NCI-H128 (cell line): Measurements from ENCODE around the gene ATP2C2.
"Not testable (repeated sequence)": the region's sequence is repeated elsewhere in the genome, so short reads cannot be mapped to it uniquely, and the experiment has no call there.

ENCODE experiments used
- DNase-seq: peaks from one replicate; lab custom pipeline; 2025; ENCODE audit not compliant: unreplicated experiment; lab: John Stamatoyannopoulos, UW

Gene ATP2C2

DNA sequence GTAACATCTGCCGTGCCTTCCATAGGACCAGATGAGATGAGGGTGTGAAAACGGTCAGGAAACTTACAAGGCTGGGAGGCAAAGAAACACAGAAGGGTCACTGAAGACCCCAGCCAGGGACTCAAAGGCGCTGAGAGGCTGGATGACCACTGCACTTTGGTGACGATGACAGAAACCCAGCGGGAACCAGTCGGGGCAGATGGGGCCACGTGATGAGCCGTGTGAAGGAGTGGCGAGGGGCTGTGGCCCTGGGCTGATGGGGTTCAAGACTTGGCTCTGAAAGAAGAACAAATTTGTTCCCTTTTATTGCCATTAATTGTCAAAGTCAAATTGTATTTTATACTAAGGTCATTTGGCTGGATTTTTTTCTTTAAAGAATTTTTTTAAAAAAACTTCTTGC is 28.6 kb upstream of the ATP2C2 start:
- no peak for DNase-seq

DNA sequence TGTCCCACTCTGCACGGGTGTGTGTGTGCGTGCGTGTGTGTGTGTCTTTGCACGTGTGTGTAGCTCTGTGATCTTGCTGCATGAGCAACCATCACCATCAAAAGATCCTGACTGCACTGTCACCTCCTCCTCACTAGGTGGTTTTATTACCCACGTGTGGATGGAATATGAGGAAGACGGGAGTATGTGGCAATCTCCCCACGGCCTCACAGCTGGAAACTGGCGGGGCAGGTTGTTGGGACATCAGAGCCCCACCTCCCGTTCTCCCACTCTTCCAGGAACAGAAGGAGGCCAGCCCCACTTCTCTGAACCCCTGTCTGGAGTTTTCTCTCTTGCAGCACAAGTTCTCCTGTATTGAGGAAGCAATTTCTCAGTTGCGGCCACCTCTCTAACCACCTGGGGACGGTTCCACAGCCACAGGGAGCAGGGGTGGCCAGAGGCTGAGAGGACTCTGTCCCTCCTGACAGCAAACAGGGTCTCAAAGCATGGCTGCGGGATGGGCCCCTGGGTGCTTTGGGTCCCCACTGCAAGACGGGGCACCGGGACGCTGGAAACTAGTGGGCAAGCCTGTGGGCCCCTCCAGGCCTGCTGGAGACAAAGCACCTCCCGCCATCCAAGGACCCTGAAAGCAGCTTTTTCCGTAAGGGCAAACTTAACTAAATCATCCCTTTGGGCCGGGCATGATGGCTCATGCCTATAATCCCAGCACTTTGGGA is 27.9 kb upstream of the ATP2C2 start:
- DNase-seq = no peak

DNA sequence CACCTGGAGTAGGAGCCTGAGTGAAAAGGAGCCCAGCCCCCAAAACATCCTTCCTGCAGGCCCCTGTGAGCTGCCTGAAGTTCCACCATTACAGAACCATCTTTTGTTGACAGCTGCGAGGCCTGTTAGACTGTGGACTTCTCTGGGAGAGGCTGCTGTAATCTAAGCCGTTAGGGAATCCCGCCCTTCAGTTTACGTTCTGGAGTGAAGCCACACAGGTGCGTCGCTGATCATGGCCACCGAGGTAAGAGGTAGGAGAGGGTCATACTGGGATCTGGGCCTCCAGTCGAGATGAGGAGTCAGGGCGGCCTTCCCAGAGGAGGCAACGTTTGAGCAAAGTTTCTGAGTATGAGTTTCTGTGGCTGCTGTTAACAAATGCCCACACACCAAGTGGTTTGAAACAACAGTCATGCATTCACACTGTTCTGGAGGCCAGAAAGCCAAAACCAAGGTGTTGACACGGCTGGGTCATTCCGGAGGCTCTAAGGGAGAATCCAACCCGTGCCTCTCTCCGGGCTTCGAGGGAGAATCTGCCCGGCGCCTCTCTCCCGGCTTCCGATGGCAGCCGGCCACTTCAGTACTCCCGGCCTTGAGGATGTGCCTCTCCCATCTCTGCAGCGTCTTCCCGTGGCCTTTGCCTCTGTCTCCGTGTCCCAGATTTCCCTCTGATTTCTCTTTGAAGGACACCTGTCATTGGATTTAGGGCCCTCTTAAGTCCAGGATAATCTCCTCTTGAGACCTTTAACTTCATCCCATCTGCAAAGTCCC is 26.6 kb upstream of the ATP2C2 start:
- no peak for DNase-seq

DNA sequence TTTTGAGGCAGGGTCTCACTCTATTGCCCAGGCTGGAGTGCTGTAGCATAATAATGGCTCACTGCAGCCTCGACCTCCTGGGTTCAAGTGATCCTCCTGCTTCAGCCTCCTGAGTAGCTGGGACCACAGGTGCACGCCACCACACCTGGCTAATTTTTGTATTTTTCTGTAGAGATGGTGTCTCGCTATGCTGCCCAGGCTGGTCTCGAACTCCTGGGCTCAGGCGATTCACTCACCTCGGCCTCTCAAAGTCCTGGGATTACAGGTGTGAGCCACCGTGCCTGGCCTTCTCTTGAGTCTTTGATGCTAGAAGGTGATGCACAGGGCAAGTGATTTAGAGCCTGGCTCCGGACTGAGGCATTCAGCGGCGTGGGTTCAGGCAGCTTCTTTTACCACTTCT is 24.5 kb upstream of the ATP2C2 start:
- DNase-seq = not testable (repeated sequence)

DNA sequence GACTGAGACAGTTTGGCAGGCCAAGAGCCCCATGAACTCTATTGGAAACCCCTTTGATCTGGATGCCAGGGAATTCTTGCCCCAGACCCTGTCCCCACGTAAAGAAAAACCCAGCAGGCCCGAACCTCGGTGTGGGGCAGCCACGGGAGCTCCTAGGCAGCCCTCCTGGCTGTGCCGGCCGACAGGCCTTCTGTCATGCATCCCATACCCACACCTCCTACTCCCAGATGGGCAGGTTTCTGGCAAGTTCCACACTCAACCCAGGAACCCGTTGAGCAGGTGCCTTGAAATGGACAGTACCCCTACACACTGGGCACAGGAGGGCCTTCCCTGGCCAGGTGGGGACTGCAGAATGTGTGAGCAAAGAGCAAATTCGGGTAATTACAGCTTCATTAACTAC is 23.6 kb upstream of the ATP2C2 start:
- no peak for DNase-seq

DNA sequence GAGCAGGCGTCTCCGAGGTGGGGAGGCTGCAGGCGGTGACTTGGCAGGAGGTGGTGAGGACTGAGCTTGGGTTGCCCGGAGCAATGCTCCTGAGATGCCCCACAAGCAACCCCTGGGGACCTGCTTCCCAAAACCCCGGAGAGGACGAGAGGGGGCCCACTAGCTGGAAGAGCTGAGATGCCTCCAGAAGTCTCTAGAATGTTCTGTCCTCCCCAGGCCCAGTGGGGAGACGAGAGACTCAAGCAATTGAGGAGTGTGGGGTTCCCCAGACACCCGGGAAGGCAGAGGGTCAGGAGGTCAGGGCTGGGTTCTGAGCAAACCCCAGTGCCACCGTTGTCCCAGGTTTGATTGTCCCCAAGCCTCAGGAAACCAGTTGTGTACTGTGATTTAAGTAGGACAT is 21.2 kb upstream of the ATP2C2 start:
- DNase-seq = no peak

DNA sequence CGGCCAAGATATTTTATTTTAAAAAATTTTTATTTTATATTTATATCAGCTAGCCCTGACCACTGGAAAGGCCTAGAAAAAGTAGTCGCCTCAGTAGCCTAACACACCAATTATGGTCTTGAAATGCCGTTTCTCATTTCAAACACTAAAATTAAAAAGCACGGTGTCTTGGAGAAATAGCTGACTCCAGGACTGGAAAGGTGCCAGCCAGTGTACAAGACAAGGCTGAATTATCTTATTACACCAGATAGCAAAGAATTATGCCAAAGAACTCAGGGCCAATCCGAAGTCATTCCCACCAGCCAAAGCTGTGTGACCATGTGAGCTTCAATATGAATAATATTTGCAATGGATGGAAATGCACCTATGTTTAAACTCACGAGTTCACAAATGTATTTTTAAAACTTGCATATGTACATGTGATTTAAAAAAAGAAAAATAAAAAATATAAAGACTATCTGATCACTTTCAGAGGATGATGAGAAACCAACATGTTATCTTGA is 19.9 kb upstream of the ATP2C2 start:
- no peak for DNase-seq

DNA sequence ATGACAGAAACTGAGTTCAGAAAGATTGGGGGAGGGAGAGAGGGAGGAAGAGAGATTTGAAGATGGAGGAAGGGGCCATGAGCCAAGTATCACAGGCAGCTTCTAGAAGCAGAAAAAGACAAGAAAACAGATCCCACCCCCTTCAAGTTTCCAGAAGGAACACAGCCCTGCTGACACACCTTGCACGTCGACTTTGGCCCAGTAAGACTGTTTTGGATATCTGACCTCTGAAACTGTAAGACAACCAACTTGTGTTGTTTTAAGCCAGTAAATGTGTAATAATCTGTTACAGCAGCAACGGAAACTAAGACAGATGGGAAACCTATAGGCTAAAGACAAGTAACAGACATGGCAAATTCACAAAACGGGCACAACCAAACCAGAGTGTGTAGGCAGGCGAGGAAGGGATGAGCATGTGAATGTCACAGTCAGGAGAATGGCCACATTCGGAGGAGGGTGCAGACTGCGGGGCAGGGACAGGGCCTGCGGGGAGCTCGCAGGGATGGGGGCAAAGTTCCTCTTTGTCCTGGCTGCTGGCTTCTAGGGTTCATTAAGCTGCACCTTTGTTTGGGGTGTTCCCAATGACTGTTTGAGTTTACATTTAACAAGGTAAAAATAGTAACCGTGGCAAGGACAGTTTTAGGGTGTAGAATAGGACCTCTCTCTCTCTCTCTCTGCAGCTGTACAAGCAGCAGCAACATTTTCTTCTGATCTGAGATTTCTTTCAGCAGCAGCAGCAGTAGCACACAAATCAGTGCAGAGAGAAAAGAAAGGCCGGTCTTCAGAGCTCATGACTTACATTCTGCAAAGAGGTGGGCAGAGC is 18.3 kb upstream of the ATP2C2 start:
- no peak for DNase-seq

DNA sequence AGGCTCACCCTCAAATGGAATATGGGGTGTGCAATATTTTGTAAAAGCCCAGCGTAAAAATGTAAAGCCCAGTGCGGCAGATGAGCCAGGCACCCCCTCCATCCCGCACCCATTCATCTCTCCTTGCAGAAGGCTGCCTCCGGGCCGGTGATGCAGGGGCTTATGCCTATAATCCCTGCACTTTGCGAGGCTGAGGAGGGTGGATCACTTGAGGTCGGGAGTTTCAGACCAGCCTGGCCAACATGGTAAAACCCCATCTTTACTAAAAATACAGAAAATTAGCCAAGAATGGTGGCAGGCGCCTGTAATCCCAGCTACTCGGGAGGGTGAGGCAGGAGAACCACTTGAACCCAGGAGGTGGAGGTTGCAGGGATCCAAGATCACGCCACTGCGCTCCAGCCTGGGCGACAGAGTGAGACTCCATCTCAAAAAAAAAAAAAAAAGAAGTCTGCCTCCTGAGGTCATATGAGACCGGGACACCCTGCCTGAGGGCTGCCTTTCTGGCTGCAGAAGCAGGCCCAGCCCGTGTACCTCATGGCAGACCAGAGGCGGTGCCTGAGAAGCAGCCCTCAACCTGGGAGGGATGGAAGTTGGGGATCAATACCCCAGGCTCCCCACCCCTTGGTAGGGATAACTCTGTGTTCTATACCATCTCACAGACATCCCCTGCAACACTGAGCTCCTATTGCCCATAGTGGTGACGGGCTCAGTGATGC is 17.5 kb upstream of the ATP2C2 start:
- DNase-seq = no peak

DNA sequence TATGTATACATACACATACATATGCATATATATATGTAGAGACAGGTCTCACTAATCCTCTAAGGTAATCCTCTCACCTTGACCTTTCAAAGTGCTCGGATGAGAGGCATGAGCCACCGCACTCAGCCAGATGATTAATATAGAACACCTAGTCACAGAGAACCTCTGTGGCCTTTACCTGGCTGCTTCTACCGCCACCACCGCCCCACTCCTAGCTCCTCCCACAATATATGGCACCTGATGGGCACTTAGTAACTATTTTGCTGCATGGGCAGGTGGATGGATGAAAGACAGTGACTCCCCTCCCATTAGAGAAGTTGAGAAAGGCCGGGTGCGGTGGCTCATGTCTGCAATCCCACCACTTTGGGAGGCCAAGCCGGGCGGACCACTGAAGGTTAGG is 16.7 kb upstream of the ATP2C2 start:
- DNase-seq = no peak

DNA sequence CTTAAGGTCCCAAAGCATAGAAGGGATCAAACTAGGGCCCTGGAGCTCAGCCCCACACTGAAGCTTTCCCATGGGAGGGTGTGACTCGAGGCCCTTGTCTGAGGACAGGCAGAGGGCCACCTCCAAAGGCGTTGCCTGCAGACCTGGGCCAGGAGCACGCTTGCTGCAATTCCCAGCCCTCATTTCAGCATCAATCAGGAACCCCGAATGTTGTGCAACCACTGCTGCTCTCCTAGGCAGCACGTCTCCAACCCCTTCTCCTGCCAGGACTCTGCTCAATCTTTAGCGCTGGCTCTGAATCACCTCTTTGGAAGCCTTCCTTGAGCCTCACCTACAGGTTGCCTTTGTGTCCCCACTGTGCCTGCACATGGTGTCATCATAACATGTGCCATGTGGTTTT is 14.0 kb upstream of the ATP2C2 start:
- DNase-seq = no peak

DNA sequence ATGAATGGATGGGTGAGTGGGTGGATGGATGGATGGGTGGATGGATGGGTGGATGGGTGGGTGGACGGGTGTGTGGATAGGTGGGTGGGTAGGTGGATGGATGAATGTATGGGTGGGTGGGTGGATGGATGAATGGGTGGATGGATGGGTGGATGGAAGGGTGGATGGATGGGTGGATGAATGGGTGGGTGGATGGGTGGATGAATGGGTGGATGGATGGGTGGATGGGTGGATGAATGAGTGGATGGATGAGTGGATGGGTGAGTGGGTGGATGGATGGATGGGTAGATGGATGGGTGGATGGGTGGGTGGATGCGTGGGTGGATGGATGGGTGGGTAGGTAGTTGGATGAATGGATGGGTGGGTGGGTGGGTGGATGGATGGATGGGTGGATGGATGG is 13.2 kb upstream of the ATP2C2 start:
- DNase-seq = no peak

DNA sequence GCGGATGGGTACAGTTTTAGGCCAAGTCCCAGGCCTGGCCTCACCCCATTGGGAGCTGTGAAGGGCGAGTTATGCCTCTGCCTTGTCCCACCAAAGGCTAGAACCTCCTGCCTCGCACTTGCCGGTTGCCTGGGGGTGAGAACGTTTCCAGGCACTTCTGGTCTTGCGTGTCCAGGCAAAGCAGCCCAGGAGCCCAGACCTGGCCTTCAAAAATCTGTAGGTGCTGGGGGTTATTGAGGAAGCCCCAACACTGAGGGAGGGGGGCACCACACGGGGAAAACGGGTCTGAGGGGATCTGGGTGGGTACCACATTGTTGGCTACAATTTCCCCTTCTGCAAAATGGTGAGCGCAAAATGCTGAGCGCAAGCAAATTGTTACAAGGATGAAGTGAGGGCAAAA is 12.2 kb upstream of the ATP2C2 start:
- no peak for DNase-seq

DNA sequence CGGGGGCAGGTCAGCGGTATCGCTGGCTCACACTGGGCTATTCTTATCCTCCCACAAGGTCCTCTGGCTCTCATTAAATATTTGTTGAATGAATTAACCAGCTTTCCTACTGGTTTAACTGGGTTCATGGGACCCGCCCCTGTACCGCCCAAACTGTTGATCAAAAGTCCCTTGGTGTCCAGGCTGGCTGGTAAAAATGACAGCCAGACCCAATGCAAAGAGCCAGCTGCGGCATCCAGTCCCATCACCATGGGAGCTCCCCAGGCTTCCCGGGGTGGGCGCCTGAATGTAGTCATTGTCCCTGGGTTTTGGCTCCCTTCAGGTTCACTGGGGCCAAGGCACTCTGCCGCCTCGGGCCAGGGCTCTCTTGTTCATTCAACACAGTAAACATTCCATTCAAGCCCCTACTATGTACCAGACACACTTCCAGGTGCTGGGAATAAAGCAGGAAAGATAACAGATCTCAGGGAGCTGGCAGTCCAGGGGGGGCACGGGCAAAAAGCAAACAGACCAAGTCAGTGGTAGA is 11.7 kb upstream of the ATP2C2 start:
- no peak for DNase-seq

DNA sequence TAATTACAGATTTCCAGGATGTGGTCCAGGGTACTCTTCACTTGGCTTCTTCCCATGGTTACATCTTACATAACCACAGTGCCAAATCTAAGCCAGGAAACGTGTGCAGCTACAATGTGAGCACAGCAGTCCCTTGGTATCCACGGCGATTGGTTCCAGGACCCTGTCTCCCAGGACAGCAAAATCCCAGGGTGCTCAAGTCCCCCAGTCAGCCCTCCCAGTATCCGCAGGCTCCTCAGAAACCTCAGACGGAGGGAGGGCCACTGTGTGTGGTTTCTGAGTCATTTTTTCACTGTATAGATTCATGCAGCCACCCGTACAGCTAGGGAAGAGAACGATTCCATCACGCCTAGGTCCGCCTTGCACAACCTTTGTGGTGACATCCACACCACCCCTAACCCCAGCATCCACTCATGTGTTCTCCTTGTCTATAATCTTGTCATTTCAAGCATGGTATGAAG is 11.1 kb upstream of the ATP2C2 start:
- DNase-seq = no peak

DNA sequence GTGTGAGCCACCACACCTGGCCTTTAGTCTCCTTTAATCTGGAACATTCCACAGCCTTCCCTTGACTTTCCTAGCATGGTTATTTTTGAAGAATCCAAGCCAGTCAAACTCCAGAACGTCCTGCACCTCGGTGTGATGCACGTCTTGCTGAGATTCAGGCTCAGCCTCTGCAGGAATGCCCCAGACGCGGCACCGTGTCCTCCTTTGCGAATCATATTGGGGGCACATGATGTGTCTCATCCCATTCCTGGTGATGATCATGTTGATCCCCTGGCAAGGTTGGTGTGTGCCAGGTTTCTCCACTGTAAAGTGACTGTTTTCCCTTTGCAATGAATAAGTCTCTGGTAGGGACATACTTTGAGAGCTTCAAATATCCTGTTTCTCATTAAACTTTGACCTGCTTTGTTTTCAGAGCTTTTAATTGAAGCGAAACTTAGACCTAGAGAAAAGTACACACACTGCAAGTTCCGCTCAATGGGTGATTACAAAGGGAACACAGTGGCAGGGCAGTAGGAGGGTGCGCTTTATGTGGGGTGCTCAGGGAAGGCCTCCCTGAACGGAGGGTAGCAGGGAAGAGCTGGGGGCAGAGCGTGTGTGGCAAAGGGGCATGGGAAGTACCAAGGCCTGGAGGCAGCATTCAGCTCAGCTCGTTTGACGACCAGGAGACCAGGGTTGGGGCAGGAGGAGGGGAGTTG is 9.6 kb upstream of the ATP2C2 start:
- DNase-seq = no peak

DNA sequence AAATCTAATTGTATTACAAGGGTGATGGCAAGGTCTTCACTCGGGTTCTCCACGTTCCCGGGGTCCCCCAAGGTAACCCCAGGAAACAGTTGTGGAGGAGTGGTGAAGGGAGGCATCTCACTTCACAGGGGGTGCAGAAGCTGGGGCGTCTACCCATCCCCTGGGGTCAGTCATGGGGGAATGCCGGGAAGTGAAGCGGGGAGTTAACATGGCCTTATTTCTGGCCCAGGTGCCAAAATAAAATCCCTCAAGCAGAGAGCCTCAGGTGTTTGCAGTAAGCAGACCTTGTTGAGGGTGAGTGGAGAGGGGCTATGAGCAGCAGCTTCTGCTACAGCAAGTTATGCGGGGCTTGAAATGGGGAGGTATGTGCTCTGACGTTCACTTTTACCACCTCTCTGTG is 9.0 kb upstream of the ATP2C2 start:
- no peak for DNase-seq

DNA sequence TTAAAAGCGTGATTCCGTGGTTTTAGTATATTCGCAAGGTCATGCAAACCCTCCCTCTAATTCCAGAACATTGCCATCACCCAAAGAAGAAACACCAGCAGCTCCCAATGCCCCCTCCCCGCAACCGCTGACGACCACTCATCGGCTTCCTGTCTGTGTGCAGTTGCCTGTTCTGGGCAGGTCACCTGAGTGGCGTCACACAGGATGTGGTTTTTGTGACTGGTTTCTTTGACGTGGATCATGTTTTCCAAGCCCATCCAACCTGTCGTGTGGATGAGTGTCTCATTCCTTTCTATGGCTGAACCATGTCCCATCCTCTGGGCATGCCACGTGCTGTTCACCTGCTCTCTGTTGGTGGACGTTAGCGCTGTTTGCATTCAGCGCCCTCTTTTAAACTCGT is 8.2 kb upstream of the ATP2C2 start:
- DNase-seq = no peak

DNA sequence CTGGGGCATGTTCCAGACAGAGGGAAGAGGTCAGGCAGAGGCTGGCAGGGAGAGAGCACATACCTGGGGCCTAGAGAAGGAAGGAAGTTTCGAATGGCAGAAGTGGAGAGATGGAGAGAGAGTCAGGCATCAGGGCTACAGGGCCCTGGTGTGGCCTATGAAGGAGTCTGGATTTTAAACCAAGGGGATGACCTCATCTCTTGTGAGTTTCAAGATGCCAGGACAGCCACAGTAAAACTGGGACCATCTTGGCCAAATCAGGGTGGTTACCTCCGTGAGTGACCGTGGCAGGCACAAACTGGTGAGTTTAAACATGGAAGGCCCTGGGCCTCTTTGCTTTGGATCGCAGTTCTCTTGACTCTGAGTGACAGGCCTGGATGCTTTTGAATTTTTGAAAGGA is 7.6 kb upstream of the ATP2C2 start:
- DNase-seq = no peak

DNA sequence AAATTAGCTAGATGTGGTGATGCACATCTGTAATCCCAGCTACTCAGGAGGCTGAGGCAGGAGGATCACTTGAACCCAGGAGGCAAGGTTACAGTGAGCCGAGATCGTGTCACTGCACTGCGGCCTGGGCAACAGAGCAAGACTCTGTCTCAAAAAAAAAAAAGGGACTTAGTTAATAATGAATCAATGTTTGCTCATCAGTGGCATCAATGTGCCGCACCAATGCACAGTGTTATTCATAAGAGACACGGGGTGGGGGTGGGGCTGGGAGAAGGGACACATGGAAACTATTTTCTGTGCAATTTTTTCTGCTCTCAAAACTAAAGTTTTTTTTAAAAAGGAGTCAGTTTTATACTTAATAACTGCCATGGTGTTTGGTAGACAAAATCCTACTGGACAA is 6.8 kb upstream of the ATP2C2 start:
- DNase-seq = no peak
